Measurements from ENCODE around the gene TMEM156.

The TMEM156 gene

GRCh38 chr4:38920677-38921076 lies 111.5 kb downstream of the TMEM156 start:
- no peak for DNase-seq

GRCh38 chr4:38920186-38920585 lies 112.0 kb downstream of the TMEM156 start:
- DNase-seq = no peak

GRCh38 chr4:38919494-38919893 lies 112.7 kb downstream of the TMEM156 start:
- DNase-seq = no peak

GRCh38 chr4:38917481-38918025 lies 114.7 kb downstream of the TMEM156 start:
- no peak for DNase-seq
